Activated CD8-positive, alpha-beta T cell treated with anti-CD3 and anti-CD28 coated beads for 36 hours (primary cell): ENCODE data around the gene ANAPC7. TPM values are rescaled to one million over a fixed set of nuclear protein-coding genes. Genes with fewer than 3 reads are reported as not detected.
"Not testable (repeated sequence)": the region's sequence is repeated elsewhere in the genome, so short reads cannot be mapped to it uniquely, and the experiment has no call there.

Experiments
- ATAC-seq: fragments of 200-7000 bp; cut with Tn5 transposase; one replicate; pipeline ENCODE4 v1.10.0; 2021; ENCODE audit warnings: mild to moderate bottlenecking, moderate library complexity
- CTCF ChIA-PET: fragments of 350-600 bp; sonication (Branson Sonifier 250); formaldehyde crosslinking; loops from one replicate; lab custom pipeline; 2021; ENCODE audit warnings: antibody characterized with exemption; lab: Charles Lee
- POLR2A ChIA-PET: fragments of 350-600 bp; sonication (Branson Sonifier 250); formaldehyde crosslinking; loops from one replicate; lab custom pipeline; 2021; ENCODE audit warnings: antibody characterized with exemption; lab: Charles Lee
- DNase-seq: peaks from one replicate; pipeline ENCODE4 v3.0.0-alpha.2; 2020
- H3K27ac Mint-ChIP-seq: one replicate; pipeline ENCODE4 v1.8.0; 2021; ENCODE audit warnings: mild to moderate bottlenecking, mixed read lengths
- H3K27me3 Mint-ChIP-seq: one replicate; pipeline ENCODE4 v1.8.0; 2021; ENCODE audit warnings: mixed read lengths
- H3K36me3 Mint-ChIP-seq: one replicate; pipeline ENCODE4 v1.8.0; 2021; ENCODE audit warnings: low read depth, mixed read lengths
- H3K4me1 Mint-ChIP-seq: one replicate; pipeline ENCODE4 v1.8.0; 2021; ENCODE audit warnings: low read depth, mixed read lengths
- H3K4me3 Mint-ChIP-seq: one replicate; pipeline ENCODE4 v1.8.0; 2021; ENCODE audit warnings: mild to moderate bottlenecking, moderate library complexity, mixed read lengths
- H3K9me3 Mint-ChIP-seq: one replicate; pipeline ENCODE4 v1.8.0; 2021; ENCODE audit warnings: mixed read lengths
- CTCF ChIP-seq: fragments of 200-600 bp; IDR thresholded peaks from one replicate; pipeline ENCODE4 v1.8.0; 2022; ENCODE audit warnings: antibody characterized with exemption, mild to moderate bottlenecking
- intact Hi-C: fragments of 100-400 bp; cut with micrococcal nuclease; formaldehyde crosslinking; loops from one replicate; pipeline ENCODE4 v1.10.0; 2022
- total RNA-seq, 2 experiments: library from RNA; stranded (reverse); gene quantifications; one replicate each; pipeline ENCODE4 v1.2.3, GENCODE V29; 2021

Gene ANAPC7
- total RNA-seq, 2 experiments from 2014 or later = 44.9 to 52.9 TPM

DNA sequence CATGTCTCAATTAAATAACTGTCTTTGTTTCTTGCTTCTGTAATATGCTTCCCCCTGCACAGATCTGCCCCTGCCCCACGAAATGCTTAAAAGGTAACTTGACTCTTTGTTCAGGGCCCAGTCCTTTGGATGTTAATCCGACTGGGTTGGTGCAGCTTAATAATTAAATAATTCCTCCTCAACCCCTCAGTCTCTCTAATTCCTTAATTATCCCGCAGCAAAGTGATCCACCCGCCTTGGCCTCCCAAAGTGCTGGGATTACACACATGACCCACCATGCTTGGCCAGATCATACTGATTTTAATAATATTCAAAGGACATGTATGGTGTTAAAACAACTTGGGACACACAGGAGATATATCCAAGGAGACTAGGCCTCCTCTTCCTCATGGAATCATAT, 18.2 kb upstream of the ANAPC7 start:
- DNase-seq (no peak), ATAC-seq (no peak)
- H3K36me3 Mint-ChIP-seq = no peaks in the 10 kb centered on the region
- no peak for TF ChIP-seq CTCF
- H3K27ac Mint-ChIP-seq = no peak overlapping the region
- no peaks in the 10 kb centered on the region for H3K4me1 Mint-ChIP-seq
- ChIA-PET POLR2A (no interaction called here), CTCF (interaction anchor here (0.6 to 3.6 kb wide), 2 partner anchors 9 to 1230 kb away, joined by 3 to 33 read pairs; no protein-coding TSS in a partner anchor)
- H3K9me3 Mint-ChIP-seq = no peaks in the 10 kb centered on the region
- intact Hi-C loops = no loop called here
- no peaks in the 10 kb centered on the region for H3K27me3 Mint-ChIP-seq
- no peak overlapping the region for H3K4me3 Mint-ChIP-seq

DNA sequence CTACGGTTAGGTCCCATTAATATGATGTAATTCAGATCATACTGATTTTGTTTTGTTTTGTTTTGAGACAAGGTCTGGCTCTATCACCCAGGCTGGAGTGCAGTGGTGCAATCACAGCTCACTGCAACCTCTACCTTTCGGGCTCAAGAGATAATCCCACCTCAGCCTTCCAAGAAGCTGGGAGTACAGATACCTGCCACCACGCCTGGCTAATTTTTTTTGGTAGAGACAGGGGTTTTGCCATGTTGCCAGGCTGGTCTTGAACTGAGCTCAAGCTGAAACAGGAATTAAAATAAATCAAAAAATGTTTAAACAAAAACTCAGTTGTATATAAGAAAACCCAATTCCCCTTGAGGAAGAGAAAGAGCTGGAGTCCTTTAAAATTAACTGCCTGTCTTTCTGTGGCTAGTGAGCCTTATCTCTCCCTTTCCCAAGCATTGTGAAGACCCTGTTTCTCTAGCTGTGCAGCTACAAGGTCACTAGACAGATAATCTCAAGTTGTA, 17.7 kb upstream of the ANAPC7 start:
- no peak for TF ChIP-seq CTCF
- Mint-ChIP-seq H3K36me3 (no peaks in the 10 kb centered on the region), H3K27ac (no peak overlapping the region), H3K4me1 (no peaks in the 10 kb centered on the region), H3K9me3 (no peaks in the 10 kb centered on the region), H3K4me3 (no peak overlapping the region), H3K27me3 (no peaks in the 10 kb centered on the region)
- intact Hi-C loops = no loop called here
- ChIA-PET CTCF (interaction anchor here (0.6 to 3.6 kb wide), 3 partner anchors 10 to 1231 kb away, joined by 3 to 33 read pairs (median 3); no protein-coding TSS in a partner anchor), POLR2A (no interaction called here)
- DNase-seq (no peak), ATAC-seq (no peak)

- H3K27ac Mint-ChIP-seq, intact Hi-C loops, H3K4me1 Mint-ChIP-seq, ATAC-seq, DNase-seq, H3K9me3 Mint-ChIP-seq, H3K36me3 Mint-ChIP-seq, H3K27me3 Mint-ChIP-seq, H3K4me3 Mint-ChIP-seq, POLR2A ChIA-PET: not testable (repeated sequence)
- CTCF ChIA-PET = interaction anchor here (1.2 to 3.6 kb wide), 2 partner anchors 10 to 315 kb away, joined by 3 to 33 read pairs; no protein-coding TSS in a partner anchor
Observed at GRCh38 chr12:110420644-110421043, 17.1 kb upstream of the ANAPC7 start.

- ChIA-PET POLR2A (interaction anchor here (0.6 to 1.2 kb wide), 2 partner anchors 15 to 19 kb away, joined by 3 to 7 read pairs; no protein-coding TSS in a partner anchor), CTCF (interaction anchor here (1.6 to 1.8 kb wide), 2 partner anchors 14 to 30 kb away, joined by 4 to 8 read pairs; no protein-coding TSS in a partner anchor)
- H3K4me1 Mint-ChIP-seq, H3K27ac Mint-ChIP-seq, H3K4me3 Mint-ChIP-seq, DNase-seq, H3K9me3 Mint-ChIP-seq, intact Hi-C loops, H3K36me3 Mint-ChIP-seq, ATAC-seq, H3K27me3 Mint-ChIP-seq: not testable (repeated sequence)
Observed at GRCh38 chr12:110417113-110417512, 13.6 kb upstream of the ANAPC7 start.

DNA sequence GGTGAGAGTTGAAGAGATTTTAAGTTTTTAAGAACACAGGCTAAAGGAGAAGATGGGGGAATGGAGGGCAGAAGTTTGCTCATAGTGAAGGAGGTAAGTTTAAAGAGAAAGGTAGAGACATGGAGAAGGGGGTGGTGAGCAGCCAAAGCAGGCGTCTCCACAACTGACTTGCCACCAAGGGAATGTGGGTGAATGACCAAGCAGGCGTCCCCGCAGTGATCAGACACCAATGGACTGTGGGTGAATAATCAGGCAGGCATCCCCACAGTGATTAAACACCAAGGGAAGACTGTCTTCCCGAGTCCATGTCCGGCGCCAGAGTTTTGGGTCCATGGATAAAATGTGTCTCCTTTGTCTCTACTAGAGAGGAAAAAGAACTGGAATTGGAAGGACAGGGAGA, 6.6 kb upstream of the ANAPC7 start:
- H3K4me3 Mint-ChIP-seq, H3K27me3 Mint-ChIP-seq, H3K27ac Mint-ChIP-seq, DNase-seq, POLR2A ChIA-PET, intact Hi-C loops, ATAC-seq, H3K4me1 Mint-ChIP-seq, CTCF ChIA-PET, H3K9me3 Mint-ChIP-seq, H3K36me3 Mint-ChIP-seq: not testable (repeated sequence)

DNA sequence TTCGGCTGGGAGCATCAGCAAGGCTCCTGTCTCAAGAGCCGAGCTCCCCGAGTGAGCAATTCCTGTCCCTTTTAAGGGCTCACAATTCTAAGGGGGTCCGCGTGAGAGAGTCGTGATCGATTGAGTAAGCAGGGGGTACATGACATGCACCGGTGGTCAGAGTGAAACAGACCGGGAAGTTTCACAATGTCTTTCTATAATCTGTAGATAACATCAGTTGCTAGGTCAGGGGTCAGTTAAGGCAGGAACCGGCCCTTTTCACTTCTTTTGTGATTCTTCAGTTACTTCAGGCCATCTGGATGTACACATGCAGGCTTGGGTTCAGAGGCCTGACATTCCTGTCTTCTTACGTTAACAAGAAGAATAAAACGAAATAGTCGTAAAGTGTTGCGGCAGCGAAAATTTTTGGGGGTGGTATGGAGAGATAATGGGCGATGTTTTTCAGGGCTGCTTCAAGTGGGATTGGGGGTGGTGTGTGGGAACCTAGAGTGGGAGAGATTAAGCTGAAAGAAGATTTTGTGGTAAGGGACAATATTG, 1.7 kb upstream of the ANAPC7 start:
- ATAC-seq, H3K27ac Mint-ChIP-seq, intact Hi-C loops, H3K4me3 Mint-ChIP-seq, H3K9me3 Mint-ChIP-seq, DNase-seq, H3K27me3 Mint-ChIP-seq: not testable (repeated sequence)
- ChIA-PET CTCF (interaction anchor here (0.8 to 3.8 kb wide), 2 partner anchors 26 to 45 kb away, joined by 3 to 20 read pairs; partner anchors contain the start of gene ARPC3), POLR2A (interaction anchor here (1.1 kb wide), 1 partner anchor 45 kb away, joined by 3 read pairs; the partner anchor contains the start of gene ARPC3)
- Mint-ChIP-seq H3K36me3 (peaks cover 16% of the 10 kb centered on the region), H3K4me1 (peaks cover 17% of the 10 kb centered on the region)
